Forelimb muscle (tissue), 1 donor: ENCODE data around the gene GSG1L. TPM values are rescaled to one million over a fixed set of nuclear protein-coding genes. Genes with fewer than 3 reads are reported as not detected.

ENCODE experiments used
- DNase-seq: peaks from one replicate; pipeline ENCODE4 v3.0.0-alpha.2; 2013; ENCODE audit warnings: low read depth
- polyA plus RNA-seq: library from polyadenylated mRNA; unstranded; fragments of 120-200 nt; gene quantifications from one replicate; pipeline ENCODE4 v1.2.1, GENCODE V29; 2013; ENCODE audit not compliant: insufficient read length

The GSG1L gene
- polyA plus RNA-seq, 1 donor: 2.0 TPM

- DNase-seq: no peak
Measured at GRCh38 chr16:27775254-27775653, 288.3 kb downstream of the GSG1L start.

GRCh38 chr16:27774779-27775178, 288.7 kb downstream of the GSG1L start:
- DNase-seq: no peak

- no peak for DNase-seq
Measured at GRCh38 chr16:27773344-27773743, 290.2 kb downstream of the GSG1L start.

GRCh38 chr16:27772093-27772825, 291.3 kb downstream of the GSG1L start:
- DNase-seq: no peak

GRCh38 chr16:27771201-27771910, 292.2 kb downstream of the GSG1L start:
- no peak for DNase-seq

- no peak for DNase-seq
Measured at GRCh38 chr16:27770271-27771196, 293.0 kb downstream of the GSG1L start.

- no peak for DNase-seq
Measured at GRCh38 chr16:27769561-27770255, 293.8 kb downstream of the GSG1L start.

- DNase-seq: no peak
Measured at GRCh38 chr16:27768651-27769272, 294.8 kb downstream of the GSG1L start.

- no peak for DNase-seq
Measured at GRCh38 chr16:27767971-27768591, 295.4 kb downstream of the GSG1L start.

- DNase-seq: no peak
Measured at GRCh38 chr16:27767081-27767480, 296.4 kb downstream of the GSG1L start.

GRCh38 chr16:27766236-27766925, 297.1 kb downstream of the GSG1L start:
- no peak for DNase-seq

- DNase-seq: no peak
Measured at GRCh38 chr16:27764869-27765675, 298.4 kb downstream of the GSG1L start.

- no peak for DNase-seq
Measured at GRCh38 chr16:27764427-27764826, 299.1 kb downstream of the GSG1L start.

GRCh38 chr16:27762441-27762840, 301.1 kb downstream of the GSG1L start:
- no peak for DNase-seq

GRCh38 chr16:27761816-27762215, 301.7 kb downstream of the GSG1L start:
- no peak for DNase-seq

- DNase-seq: no peak
Measured at GRCh38 chr16:27760789-27761176, 302.7 kb downstream of the GSG1L start.

GRCh38 chr16:27759967-27760788, 303.3 kb downstream of the GSG1L start:
- no peak for DNase-seq

- no peak for DNase-seq
Measured at GRCh38 chr16:27759301-27759871, 304.1 kb downstream of the GSG1L start.
